Measurements from ENCODE around the gene TTC28.

Gene TTC28

DNA sequence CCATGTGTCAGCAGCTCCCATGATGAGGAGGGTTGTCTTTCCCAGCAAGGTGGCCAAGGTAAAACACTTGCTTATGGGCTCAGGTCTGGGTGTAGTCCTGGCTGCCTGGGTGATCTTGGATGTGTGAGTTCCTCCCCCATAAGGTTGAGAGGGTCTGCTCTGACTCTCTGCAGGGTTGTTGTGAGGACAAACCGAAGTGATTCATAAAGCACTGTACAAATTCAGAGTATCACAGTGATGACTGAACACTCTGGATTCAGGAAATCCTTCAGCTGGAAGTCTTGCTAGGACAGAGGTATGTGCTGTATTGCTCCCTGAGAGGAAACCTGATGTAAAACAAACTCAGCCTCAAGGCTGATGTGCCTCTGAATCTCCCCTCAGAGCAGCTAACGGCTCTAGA, 539.7 kb downstream of the TTC28 start:
- no peak for DNase-seq (ENCODE audit: low spot score)

GRCh38 chr22:28139516-28139915, 540.1 kb downstream of the TTC28 start:
- DNase-seq (ENCODE audit: low spot score), result no peak

- DNase-seq (ENCODE audit: low spot score), result peak; percentile 48
These were observed 542.6 kb downstream of the TTC28 start for GRCh38 chr22:28137036-28137435.

DNA sequence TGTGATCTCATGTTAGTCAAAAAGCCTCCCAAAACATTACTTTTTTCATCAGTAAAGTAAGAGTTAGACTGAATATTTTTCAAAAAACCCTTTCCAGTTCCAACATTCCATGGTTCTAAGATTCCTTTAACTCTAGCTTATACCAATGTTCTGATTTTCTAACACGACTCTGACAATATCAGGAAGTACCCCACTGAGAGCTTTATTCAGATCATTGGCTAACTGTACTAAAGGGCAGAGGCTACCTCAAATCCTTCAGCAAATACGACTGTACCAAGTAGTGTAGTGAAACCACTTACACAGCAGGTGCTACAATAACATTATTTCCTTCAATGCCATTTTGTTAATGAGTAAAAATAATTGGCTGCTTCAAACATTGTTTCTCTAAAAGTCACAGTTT, 547.2 kb downstream of the TTC28 start:
- DNase-seq (ENCODE audit: low spot score), result no peak

DNA sequence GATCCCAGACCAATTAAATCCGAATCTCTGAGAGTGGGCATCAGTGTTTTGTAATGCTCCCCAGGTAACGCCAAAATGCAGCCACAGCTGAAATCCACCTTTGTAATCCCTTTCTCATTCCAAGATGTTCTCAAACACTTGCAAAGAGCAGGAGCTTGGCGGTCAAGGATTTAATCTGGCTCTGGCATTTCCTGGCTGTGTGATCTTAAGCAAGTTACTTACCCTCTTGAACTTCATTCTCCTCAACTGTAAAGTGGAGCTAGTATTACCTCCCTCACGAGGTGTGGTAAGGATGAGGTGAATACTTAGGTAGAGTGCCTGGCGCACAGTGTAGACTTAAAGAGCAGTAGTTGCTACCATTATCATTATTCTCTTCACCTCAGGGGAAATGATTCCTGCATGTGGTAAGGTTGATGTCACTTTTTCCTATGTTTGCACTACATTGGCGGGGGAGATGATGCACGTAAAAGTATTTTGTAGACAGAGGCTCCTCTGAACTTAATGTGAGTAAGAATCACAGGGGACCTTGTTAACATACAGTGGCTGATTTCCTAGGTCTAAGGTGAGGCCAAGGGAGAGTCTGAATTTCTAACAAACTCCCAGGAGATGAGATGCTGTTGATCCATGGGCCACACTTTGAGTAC, 550.2 kb downstream of the TTC28 start:
- no peak for DNase-seq (ENCODE audit: low spot score)

GRCh38 chr22:28128827-28129226, 550.8 kb downstream of the TTC28 start:
- DNase-seq (ENCODE audit: low spot score), result no peak

GRCh38 chr22:28125799-28126198, 553.8 kb downstream of the TTC28 start:
- no peak for DNase-seq (ENCODE audit: low spot score)

DNA sequence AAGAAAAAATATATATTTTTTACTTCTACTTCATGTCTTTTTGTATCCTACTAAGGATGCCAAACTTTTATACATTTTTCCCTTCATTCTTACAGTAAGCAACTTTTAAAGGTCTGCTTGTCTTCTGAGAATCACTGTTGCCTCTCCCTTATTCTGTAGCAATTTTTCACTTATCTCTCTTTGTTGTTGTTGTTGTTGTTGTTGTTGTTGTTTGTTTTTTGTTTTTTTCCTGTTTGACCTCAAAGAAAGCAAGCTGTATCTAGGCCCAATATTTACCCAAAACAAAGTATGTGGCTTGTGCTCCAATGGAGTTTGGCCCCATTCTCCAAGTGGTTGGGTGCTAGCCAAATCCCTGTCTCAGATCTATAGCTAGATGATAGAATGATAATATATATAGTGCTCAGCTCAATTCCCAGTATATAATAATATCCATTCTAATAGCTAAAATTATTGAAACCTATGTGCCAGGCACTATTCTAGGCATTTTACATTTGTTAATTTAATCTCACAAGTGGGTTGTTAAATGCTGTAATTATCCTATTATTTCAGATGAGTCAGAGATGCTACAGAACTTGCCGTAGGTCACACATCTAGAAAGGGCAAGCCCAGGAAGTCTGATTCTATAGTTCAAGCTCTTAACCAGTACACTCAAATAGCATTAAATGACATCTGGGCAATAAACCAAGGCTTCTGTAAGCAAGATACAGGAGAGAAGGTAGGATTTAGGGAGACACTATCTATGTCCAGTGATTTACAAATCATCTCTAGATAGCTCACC, 555.5 kb downstream of the TTC28 start:
- no peak for DNase-seq (ENCODE audit: low spot score)

DNA sequence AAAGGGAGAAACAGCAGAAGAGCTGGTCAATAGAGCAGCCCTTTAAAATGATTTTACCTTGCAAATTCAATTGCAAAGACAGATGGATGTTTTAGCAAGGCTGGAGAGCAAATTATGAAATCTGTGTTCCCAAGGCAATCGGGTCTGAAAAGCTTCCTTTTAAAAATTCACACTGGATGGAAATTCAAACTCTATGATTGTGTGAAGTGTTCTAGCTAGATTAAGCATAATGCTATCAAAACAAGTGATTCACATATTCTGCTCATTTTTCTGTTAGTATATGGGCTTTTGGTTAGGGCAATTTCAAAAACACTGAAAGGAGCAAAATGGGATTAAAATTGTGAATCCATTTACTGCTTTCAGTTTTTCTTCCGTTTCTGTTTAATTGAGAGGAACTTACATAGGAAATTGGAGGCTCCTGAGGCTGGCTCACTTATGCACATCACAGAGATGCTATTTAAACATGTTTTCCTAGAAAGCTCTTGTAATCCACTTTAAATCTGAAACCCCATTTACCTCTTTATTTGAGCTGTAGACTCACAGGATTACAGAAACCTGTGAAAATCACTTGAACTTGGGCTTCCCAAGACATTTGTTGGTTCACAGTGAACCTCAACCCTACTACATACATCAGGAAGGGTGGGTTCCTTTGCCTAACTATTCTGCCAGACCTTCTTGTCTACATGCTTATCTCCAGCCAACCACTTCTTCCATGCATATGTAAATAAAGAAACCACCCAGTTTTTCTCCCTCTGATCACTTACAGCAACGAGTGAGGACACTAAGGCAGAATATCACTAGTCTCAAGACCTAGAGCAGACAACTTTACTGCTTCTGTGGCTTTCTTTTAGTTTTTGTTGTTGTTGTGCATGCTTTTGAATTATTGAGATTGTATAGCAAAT, 558.7 kb downstream of the TTC28 start:
- no peak for DNase-seq (ENCODE audit: low spot score)

DNA sequence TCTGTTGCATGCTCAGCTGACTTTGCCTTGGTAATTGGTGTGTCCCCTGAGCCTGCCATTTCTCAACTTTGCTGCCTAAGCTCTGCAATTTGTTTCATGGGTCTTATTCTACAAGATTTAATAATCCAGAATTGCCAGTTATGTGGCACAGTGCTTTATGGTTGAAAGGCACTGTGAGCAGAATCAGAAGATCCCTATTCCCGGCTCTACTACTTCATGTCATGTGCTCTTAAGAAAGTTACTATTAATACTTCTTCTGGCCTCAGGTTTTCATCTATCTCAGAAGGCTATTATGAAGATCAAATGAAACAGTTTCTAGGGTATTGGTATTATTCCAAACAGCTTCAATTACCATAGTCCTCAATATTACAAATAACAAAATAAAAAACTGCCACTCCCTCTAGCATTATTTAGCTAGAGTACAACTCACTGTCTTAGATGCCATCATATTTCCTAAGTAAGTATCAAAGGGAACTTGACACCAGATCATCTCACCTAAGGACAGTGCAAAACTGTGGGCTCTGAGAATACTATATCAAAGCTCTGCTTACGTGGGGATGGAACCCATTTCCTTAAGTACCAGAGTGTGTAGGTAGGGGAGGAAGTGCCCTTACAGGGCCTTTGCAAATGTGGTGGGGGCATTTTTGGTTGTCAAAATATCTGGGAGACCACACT, 560.5 kb downstream of the TTC28 start:
- no peak for DNase-seq (ENCODE audit: low spot score)

- no peak for DNase-seq (ENCODE audit: low spot score)
These were observed 563.4 kb downstream of the TTC28 start for GRCh38 chr22:28116219-28116673.

GRCh38 chr22:28115426-28115825, 564.2 kb downstream of the TTC28 start:
- DNase-seq (ENCODE audit: low spot score), result no peak

GRCh38 chr22:28112548-28113043, 567.0 kb downstream of the TTC28 start:
- DNase-seq (ENCODE audit: low spot score), result no peak

GRCh38 chr22:28112190-28112544, 567.5 kb downstream of the TTC28 start:
- DNase-seq (ENCODE audit: low spot score), result no peak

- no peak for DNase-seq (ENCODE audit: low spot score)
These were observed 568.0 kb downstream of the TTC28 start for GRCh38 chr22:28111501-28112189.

GRCh38 chr22:28108851-28109250, 570.8 kb downstream of the TTC28 start:
- no peak for DNase-seq (ENCODE audit: low spot score)

GRCh38 chr22:28106617-28107016, 573.0 kb downstream of the TTC28 start:
- no peak for DNase-seq (ENCODE audit: low spot score)

DNA sequence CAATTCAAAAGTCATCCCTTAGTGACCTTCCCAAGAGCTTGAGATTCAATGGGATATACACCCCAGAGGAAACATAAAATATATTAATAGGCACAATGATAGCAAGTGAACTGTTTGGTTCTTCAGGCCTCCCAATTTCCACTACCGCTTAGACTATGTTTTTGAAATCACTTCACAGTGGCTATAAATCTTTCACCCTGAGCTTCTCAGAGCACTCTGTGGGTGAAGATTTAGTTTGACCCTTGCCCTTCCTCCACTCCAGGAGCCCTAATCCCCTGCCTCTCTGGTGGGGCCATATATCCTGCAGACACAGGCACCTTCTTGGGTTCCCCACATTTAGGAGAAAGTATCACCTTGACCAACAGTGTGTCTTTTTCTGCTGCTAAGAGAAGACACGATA, 573.7 kb downstream of the TTC28 start:
- no peak for DNase-seq (ENCODE audit: low spot score)

DNA sequence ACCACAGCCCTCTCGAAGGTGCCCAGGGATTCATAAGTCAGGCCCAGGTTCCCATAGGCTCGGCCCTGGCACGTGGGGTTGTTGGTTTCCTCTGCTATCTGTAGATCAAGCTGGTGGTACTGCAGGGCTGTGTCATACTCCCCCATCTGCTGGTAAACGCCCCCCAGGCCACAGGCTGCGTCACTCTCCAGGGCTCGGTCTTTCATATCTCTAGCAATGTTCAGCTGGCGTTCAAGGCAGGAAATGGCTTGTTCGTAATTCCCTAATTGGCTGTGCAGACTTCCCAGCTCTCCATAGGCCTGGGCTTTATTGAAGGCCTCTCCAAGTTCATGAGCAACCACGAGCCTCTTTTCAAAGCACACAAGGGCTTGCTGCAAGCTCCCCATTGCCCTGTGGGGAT, 574.2 kb downstream of the TTC28 start:
- no peak for DNase-seq (ENCODE audit: low spot score)

DNA sequence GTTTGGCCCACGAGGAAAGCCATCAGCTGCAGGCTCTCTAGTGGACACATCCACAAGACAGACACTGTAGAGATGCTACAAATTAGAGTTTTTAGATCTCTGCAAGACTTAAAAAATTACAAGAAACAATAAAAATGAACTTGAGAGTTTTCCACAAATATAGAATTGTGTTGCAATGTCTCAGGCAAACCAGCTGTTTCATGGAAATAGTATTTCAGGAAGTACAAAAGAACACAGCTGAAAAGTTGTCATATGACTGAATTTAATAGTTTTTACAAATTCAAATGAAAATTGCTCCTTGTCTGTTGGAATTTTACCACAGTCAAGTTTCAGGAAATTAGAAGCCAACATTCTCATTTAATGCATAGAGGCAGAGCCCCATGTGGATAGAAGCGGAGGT, 576.0 kb downstream of the TTC28 start:
- no peak for DNase-seq (ENCODE audit: low spot score)

DNA sequence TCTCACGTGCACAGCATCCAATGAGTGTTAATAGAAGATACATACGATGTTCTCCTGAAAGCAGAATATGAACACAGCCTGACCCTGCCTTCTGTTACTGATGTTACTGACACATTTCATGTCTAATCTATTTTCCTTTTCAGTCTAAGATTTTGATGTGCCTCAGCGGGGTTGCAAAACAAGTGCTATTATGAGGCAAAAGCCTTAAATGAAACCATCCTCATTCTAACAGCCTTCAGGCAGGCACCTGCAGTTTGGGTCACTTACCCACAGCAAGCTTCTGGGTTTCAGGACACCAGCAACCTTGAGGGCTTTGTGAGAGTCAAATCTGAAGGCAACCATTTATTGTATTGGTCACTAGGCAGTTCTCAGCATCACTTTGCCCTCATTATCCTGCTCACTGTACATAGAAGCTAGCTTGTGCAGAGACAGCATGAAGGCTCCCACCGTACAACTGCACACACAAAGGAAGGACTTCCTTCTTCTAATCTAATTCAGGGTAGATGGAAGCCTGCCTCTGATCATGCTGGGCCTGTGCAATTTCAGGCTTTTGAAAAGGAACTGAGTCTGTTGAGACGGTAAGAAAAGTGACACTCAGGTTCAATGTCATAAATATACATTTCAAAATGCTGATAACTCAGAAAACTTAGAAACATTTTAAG, 577.4 kb downstream of the TTC28 start:
- DNase-seq (ENCODE audit: low spot score), result no peak
